HG03095 (cell line): ENCODE data around the gene CCDC191.

Source experiments
- ATAC-seq: cut with Tn5 transposase; IDR thresholded peaks from one replicate; pipeline ENCODE4 v1.9.1; 2021; ENCODE audit warnings: moderate library complexity; ENCODE audit not compliant: unreplicated experiment

The CCDC191 gene

GRCh38 chr3:114056130-114057010 lies at the start of gene CCDC191, which contains the start of gene QTRT2:
Gene CCDC191, minus strand, starts transcription at chr3:114056526. Its CDS starts 60 bp downstream, at chr3:114056466.
Gene QTRT2, plus strand, starts transcription at chr3:114056737. Its CDS starts 8,521 bp downstream, at chr3:114065258.
- ATAC-seq: peak; percentile 96

GRCh38 chr3:114104414-114104813 lies 48.1 kb upstream of the CCDC191 start:
- ATAC-seq: no peak

- ATAC-seq: no peak
Measured at GRCh38 chr3:114103858-114104257, 47.5 kb upstream of the CCDC191 start.

- no peak for ATAC-seq
Measured at GRCh38 chr3:114103181-114103580, 46.9 kb upstream of the CCDC191 start.

- no peak for ATAC-seq
Measured at GRCh38 chr3:114101101-114101500, 44.8 kb upstream of the CCDC191 start.

GRCh38 chr3:114095796-114096195 lies 39.5 kb upstream of the CCDC191 start:
- ATAC-seq: no peak

- ATAC-seq: no peak
Measured at GRCh38 chr3:114093596-114093995, 37.3 kb upstream of the CCDC191 start.

GRCh38 chr3:114093016-114093380 lies 36.7 kb upstream of the CCDC191 start:
- no peak for ATAC-seq

- ATAC-seq: no peak
Measured at GRCh38 chr3:114092151-114093015, 36.1 kb upstream of the CCDC191 start.

- no peak for ATAC-seq
Measured at GRCh38 chr3:114089675-114090074, 33.3 kb upstream of the CCDC191 start.

GRCh38 chr3:114086356-114086755 lies 30.0 kb upstream of the CCDC191 start:
- ATAC-seq: no peak

- no peak for ATAC-seq
Measured at GRCh38 chr3:114083112-114083511, 26.8 kb upstream of the CCDC191 start.

- ATAC-seq: no peak
Measured at GRCh38 chr3:114081037-114081436, 24.7 kb upstream of the CCDC191 start.

- ATAC-seq: no peak
Measured at GRCh38 chr3:114080201-114080600, 23.9 kb upstream of the CCDC191 start.

- no peak for ATAC-seq
Measured at GRCh38 chr3:114079761-114080160, 23.4 kb upstream of the CCDC191 start.

- ATAC-seq: no peak
Measured at GRCh38 chr3:114078126-114078525, 21.8 kb upstream of the CCDC191 start.

- no peak for ATAC-seq
Measured at GRCh38 chr3:114076711-114077110, 20.4 kb upstream of the CCDC191 start.

GRCh38 chr3:114071786-114072185 lies 15.5 kb upstream of the CCDC191 start:
- ATAC-seq: no peak

- ATAC-seq: no peak
Measured at GRCh38 chr3:114068336-114068735, 12.0 kb upstream of the CCDC191 start.

GRCh38 chr3:114067804-114068203 lies 11.5 kb upstream of the CCDC191 start:
- no peak for ATAC-seq

- ATAC-seq: no peak
Measured at GRCh38 chr3:114060906-114061655, 4.8 kb upstream of the CCDC191 start.
